Measurements from ENCODE around the gene ALX1. TPM values are rescaled to one million over a fixed set of nuclear protein-coding genes. Genes with fewer than 3 reads are reported as not detected.

The ALX1 gene
- total RNA-seq, result not detected

DNA sequence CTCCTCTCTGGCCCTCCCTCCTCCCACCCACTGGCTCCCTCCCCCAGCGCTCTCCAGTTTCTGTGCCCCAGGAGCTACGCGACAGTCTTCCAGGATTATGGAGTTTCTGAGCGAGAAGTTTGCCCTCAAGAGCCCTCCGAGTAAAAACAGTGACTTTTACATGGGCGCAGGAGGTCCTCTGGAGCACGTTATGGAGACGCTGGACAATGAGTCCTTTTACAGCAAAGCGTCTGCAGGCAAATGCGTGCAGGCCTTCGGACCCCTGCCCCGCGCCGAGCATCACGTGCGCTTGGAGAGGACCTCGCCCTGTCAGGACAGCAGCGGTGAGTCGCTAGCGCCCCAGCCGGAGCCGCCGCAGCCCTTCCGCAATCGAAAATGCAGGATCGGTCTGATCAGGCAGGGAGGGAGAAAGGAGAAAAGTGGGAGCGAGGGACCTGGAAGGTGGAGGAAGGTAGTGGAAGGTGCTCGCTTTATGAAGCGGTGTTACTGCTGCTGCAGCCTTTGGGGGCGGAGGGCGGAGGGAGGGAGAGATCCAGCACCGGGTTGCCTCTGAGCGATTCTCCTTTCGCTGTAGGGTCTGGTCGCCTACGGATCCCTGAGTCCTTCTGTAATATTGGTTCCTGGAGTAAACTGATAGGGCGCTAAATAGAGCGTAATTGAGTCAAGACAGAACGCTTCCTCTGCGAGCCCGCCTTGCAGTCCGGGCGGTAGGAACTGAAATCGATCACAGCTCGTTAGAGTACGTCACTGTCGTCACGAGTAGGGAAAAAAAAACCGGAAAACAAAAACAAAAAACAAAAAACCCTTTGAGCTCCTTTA is at the start of gene ALX1:
ALX1 (plus strand) TSS at position 56 of the 819 bp plus-strand sequence; CDS start at position 98, 42 bp downstream.
- H3K4me1 ChIP-seq, result peaks cover 13 to 15% of the 10 kb centered on the region in 2 donors
- intact Hi-C loops (cut with DNase I; ENCODE audit: low total_unique reads) (no loop called here), in situ Hi-C loops (cut with MboI; ENCODE audit: low sequenced_read_pairs in 4 of 4) (no loop called here)
- ATAC-seq, result peak in 1 of 2 donors; percentile 47
- H3K9me3 ChIP-seq, result no peaks in the 10 kb centered on the region
- H3K27me3 ChIP-seq, result peaks cover 62 to 73% (median 68%) of the 10 kb centered on the region in 3 donors
- no peaks in the 10 kb centered on the region for H3K36me3 ChIP-seq
- H3K4me3 ChIP-seq, result peak within 1 kb of the TSS; percentile 43 to 59 (median 49)
- no peak for DNase-seq
- TF ChIP-seq, protein P1, sequence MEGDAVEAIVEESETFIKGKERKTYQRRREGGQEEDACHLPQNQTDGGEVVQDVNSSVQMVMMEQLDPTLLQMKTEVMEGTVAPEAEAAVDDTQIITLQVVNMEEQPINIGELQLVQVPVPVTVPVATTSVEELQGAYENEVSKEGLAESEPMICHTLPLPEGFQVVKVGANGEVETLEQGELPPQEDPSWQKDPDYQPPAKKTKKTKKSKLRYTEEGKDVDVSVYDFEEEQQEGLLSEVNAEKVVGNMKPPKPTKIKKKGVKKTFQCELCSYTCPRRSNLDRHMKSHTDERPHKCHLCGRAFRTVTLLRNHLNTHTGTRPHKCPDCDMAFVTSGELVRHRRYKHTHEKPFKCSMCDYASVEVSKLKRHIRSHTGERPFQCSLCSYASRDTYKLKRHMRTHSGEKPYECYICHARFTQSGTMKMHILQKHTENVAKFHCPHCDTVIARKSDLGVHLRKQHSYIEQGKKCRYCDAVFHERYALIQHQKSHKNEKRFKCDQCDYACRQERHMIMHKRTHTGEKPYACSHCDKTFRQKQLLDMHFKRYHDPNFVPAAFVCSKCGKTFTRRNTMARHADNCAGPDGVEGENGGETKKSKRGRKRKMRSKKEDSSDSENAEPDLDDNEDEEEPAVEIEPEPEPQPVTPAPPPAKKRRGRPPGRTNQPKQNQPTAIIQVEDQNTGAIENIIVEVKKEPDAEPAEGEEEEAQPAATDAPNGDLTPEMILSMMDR (IDR thresholded peaks at IDR 0.05 in 4 of 5, conservative IDR thresholded peaks at IDR 0.05 in 1 of 5), result no peak
- H3K27ac ChIP-seq, result no peak within 1 kb of the TSS

DNA sequence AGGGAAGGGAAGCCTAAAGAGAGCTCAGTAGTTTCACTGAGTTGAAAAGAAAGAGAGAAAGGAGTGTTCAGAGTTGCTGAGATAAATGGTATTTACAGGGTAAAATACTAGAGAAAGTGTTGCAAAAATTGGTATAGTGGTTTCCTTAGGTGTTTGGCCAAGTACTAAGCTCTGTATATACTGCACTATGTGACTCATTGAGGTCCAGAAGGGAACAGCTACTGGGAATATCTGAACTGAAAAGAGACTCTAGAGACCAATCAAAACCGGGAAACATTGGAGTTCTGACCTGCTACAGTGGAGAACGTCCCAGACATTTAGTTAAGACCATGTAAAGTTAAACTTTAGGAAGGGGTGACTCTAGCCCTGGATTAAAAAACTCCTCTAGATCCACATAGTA is 42.7 kb upstream of the ALX1 start:
- Histone ChIP-seq H3K4me3 (no peak overlapping the region), H3K4me1 (no peaks in the 10 kb centered on the region), H3K27ac (no peak overlapping the region), H3K9me3 (no peaks in the 10 kb centered on the region), H3K27me3 (no peaks in the 10 kb centered on the region), H3K36me3 (no peaks in the 10 kb centered on the region)
- no peak for DNase-seq
- in situ Hi-C loops (cut with MboI; ENCODE audit: low sequenced_read_pairs in 4 of 4) (no loop called here), intact Hi-C loops (cut with DNase I; ENCODE audit: low total_unique reads) (no loop called here)
- ATAC-seq, result no peak
- TF ChIP-seq POLR2A (IDR thresholded peaks at IDR 0.05), result no peak
- TF ChIP-seq, protein P1 (IDR thresholded peaks at IDR 0.05 in 4 of 5, conservative IDR thresholded peaks at IDR 0.05 in 1 of 5), result no peak

DNA sequence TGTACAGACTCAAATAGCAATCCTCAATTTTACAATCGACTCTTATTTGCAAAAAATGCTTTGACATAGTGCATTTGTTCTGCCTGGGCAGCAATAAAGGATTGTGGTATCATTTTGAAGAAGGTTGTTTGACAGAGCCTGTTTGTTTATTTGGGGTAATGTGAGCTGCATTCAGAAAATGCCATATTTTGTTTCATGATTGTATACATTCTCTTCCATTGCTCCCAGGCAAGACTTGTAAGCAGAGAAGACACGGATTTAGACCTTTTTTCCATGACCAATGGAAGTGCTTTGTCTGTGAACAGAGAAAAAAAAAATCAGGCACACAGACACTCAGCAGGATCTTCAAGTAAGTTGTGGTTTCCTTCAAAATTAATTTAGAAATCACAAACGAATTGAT is 35.5 kb upstream of the ALX1 start:
- Histone ChIP-seq H3K9me3 (no peaks in the 10 kb centered on the region), H3K4me3 (no peak overlapping the region), H3K4me1 (no peaks in the 10 kb centered on the region), H3K36me3 (no peaks in the 10 kb centered on the region), H3K27ac (no peak overlapping the region), H3K27me3 (no peaks in the 10 kb centered on the region)
- TF ChIP-seq POLR2A (IDR thresholded peaks at IDR 0.05), result no peak
- TF ChIP-seq, protein P1 (IDR thresholded peaks at IDR 0.05 in 4 of 5, conservative IDR thresholded peaks at IDR 0.05 in 1 of 5), result no peak
- DNase-seq (no peak), ATAC-seq (no peak)
- intact Hi-C loops (cut with DNase I; ENCODE audit: low total_unique reads), result no loop called here
- in situ Hi-C loops (cut with MboI; ENCODE audit: low sequenced_read_pairs in 4 of 4), result no loop called here

DNA sequence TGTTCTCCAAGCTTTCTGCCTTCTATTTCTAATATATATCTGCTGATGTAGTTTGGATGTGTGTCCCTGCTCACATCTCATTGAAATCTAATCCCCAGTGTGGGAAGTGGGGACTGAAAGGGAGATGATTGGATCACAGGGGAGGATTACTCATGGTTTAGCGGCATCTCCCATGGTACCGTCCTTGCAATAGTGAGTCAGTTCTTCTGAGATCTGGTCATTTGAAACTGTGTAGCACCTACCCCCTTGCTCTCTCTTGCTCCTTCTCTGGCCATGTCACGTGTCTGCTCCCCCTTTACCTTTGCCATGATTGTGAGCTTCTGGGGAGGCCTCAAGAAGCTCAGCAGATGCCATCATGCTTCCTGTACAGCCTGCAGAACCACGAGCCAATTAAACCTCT is 26.2 kb upstream of the ALX1 start:
- H3K4me3 ChIP-seq, result no peak overlapping the region
- no peaks in the 10 kb centered on the region for H3K36me3 ChIP-seq
- H3K27me3 ChIP-seq, result no peaks in the 10 kb centered on the region
- no peak for ATAC-seq
- no peaks in the 10 kb centered on the region for H3K9me3 ChIP-seq
- no peak for TF ChIP-seq POLR2A (IDR thresholded peaks at IDR 0.05)
- TF ChIP-seq, protein P1 (IDR thresholded peaks at IDR 0.05 in 4 of 5, conservative IDR thresholded peaks at IDR 0.05 in 1 of 5), result no peak
- no peak for DNase-seq
- H3K4me1 ChIP-seq, result no peaks in the 10 kb centered on the region
- in situ Hi-C loops (cut with MboI; ENCODE audit: low sequenced_read_pairs in 4 of 4), result no loop called here
- H3K27ac ChIP-seq, result no peak overlapping the region
- intact Hi-C loops (cut with DNase I; ENCODE audit: low total_unique reads), result no loop called here
